Breast epithelium (tissue), 4 donors: Measurements from ENCODE around the gene ANKRD33. TPM values are rescaled to one million over a fixed set of nuclear protein-coding genes. Genes with fewer than 3 reads are reported as not detected.

Experiments
- DNase-seq, 2 donors: peaks; one replicate each; pipeline ENCODE4 v3.0.0-alpha.2; 2019; ENCODE audit warnings: low spot score in 2 of 2
- H3K27ac ChIP-seq, 2 donors: fragments of 200-600 bp; sonication (generic) in 1 of 2; one replicate each; pipeline ENCODE4 v1.5.1; 2016 to 2019; ENCODE audit warnings: mild to moderate bottlenecking in 1 of 2
- H3K27me3 ChIP-seq, 2 donors: fragments of 200-600 bp; sonication (generic) in 1 of 2; one replicate each; pipeline versions ENCODE4 v1.5.1 to v1.6.0; 2017 to 2019; ENCODE audit warnings: control low read depth in 1 of 2, mild to moderate bottlenecking in 1 of 2
- H3K36me3 ChIP-seq: fragments of 200-600 bp; one replicate; pipeline ENCODE4 v1.5.1; 2019
- H3K4me1 ChIP-seq, 2 donors: fragments of 200-600 bp; sonication (generic); one replicate each; pipeline ENCODE4 v1.5.1; 2016 to 2019; ENCODE audit warnings: control low read depth in 1 of 2
- H3K4me3 ChIP-seq, 3 donors: fragments of 200-600 bp; sonication (generic); 1 replicate in 2 of 3; 2 replicates in 1 of 3; pipeline ENCODE4 v1.5.1; 2016 to 2019; ENCODE audit warnings: mild to moderate bottlenecking in 3 of 3, moderate library complexity in 2 of 3
- H3K9me3 ChIP-seq, 2 donors: fragments of 200-600 bp; sonication (generic) in 1 of 2; one replicate each; pipeline ENCODE4 v1.5.1; 2016 to 2019; ENCODE audit warnings: control low read depth in 1 of 2
- POLR2A ChIP-seq: fragments of 450-650 bp; IDR thresholded peaks from one replicate; pipeline ENCODE4 v1.6.1; 2016; ENCODE audit warnings: antibody characterized with exemption, mild to moderate bottlenecking, moderate library complexity
- POLR2AphosphoS5 ChIP-seq, 3 donors: sonication (generic); formaldehyde crosslinking; IDR thresholded peaks; one replicate each; pipeline ENCODE4 v1.6.1; 2017; ENCODE audit warnings: antibody characterized with exemption in 3 of 3
- intact Hi-C: fragments of 100-400 bp; cut with DNase I; formaldehyde crosslinking; loops from one replicate; pipeline ENCODE4 v1.15.1; 2023; ENCODE audit warnings: low total_unique reads
- total RNA-seq, 3 donors: library from RNA; depleted of rRNA; stranded (reverse); fragments of >200 nt; gene quantifications; one replicate each; pipeline ENCODE4 v1.1.0, GENCODE V29; 2016
- TF ChIP-seq, protein P1 (sequence below), 3 donors: fragments of 450-650 bp; IDR thresholded peaks; one replicate each; pipeline ENCODE4 v1.5.1; 2016 to 2017; ENCODE audit warnings: antibody characterized with exemption in 3 of 3, mild to moderate bottlenecking in 3 of 3, moderate library complexity in 3 of 3

ANKRD33 gene
- total RNA-seq, 3 donors from 2014 or later, result not detected

DNA sequence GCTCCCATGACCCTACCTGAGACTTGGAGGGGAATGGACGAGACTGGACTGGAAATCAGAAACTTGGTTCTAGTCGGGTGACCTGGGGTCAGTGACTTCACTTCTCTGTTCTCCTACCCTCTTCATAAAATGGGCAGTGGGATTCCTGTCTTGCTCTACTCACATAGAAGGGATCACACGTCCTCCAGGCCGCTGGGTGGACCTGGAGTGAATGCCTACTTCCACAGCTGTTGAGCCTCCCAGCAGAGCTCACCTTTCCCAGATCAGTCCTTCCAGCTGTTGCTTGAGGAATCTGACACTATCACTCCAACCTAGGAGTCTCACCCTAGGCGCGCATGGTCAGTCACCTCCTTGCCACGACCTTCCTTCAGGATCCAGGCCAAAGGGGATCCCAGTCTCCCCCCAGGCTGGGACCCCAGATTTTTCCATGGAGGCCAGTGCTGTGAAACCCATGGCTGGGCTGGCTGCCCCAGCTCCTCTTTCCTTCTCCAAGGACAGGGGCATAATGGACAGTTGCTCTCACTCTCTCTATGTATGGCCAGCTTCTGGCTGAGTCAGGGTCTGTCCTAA lies 20.0 kb downstream of the ANKRD33 start:
- Histone ChIP-seq H3K27me3 (no peaks in the 10 kb centered on the region), H3K4me3 (peak overlapping the region; percentile 64 to 91 (median 69)), H3K4me1 (peaks cover 0 to 14% of the 10 kb centered on the region in 2 donors), H3K36me3 (no peaks in the 10 kb centered on the region), H3K9me3 (no peaks in the 10 kb centered on the region), H3K27ac (peak overlapping the region; percentile 85 to 97)
- TF ChIP-seq POLR2A, result no peak
- TF ChIP-seq, protein P1, sequence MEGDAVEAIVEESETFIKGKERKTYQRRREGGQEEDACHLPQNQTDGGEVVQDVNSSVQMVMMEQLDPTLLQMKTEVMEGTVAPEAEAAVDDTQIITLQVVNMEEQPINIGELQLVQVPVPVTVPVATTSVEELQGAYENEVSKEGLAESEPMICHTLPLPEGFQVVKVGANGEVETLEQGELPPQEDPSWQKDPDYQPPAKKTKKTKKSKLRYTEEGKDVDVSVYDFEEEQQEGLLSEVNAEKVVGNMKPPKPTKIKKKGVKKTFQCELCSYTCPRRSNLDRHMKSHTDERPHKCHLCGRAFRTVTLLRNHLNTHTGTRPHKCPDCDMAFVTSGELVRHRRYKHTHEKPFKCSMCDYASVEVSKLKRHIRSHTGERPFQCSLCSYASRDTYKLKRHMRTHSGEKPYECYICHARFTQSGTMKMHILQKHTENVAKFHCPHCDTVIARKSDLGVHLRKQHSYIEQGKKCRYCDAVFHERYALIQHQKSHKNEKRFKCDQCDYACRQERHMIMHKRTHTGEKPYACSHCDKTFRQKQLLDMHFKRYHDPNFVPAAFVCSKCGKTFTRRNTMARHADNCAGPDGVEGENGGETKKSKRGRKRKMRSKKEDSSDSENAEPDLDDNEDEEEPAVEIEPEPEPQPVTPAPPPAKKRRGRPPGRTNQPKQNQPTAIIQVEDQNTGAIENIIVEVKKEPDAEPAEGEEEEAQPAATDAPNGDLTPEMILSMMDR (IDR thresholded peaks at IDR 0.05), result no peak
- no peak for TF ChIP-seq POLR2AphosphoS5 (IDR thresholded peaks at IDR 0.05)
- no peak for DNase-seq
- intact Hi-C loops, result no loop called here

DNA sequence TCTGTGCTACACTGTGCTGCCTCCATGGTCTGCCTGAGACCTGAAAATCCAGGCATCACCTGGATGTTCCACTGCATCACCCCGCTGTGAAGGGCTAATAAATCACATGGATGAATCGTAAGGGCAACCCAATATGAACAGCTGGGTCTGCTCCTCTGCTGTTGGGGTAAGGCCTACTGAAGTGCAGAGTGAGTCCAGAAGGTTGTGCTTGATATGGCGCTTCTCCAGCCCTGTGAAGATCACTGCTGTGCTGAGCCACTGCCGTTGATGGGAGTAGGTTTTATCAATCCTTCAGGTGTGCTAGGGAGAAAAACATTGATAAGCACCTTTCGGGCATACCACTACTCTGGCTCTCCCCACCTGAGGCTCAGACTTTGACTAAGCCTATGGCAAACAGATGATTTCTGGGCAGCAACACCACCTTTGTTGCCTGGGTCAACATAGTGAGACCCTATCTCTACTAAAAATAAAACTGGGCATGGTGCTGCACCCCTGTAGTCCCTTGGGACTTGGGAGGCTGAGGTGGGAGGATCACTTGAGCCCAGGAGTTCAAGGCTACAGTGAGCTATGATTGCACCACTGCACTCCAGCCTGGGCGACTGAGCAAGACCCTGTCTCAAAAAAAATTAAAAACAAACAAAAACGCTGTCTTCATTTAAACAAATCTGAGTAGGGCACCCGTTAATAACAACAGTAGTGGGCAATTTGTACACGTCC lies 21.1 kb downstream of the ANKRD33 start:
- H3K4me3 ChIP-seq, result peak overlapping the region in 2 of 3 donors; percentile 69 to 91
- H3K36me3 ChIP-seq, result no peaks in the 10 kb centered on the region
- no peaks in the 10 kb centered on the region for H3K27me3 ChIP-seq
- TF ChIP-seq POLR2A (no peak), POLR2AphosphoS5 (IDR thresholded peaks at IDR 0.05) (no peak)
- TF ChIP-seq, protein P1 (IDR thresholded peaks at IDR 0.05), result no peak
- peak in 1 of 2 donors; percentile 20 for DNase-seq
- intact Hi-C loops, result no loop called here
- H3K4me1 ChIP-seq, result peaks cover 0 to 14% of the 10 kb centered on the region in 2 donors
- no peaks in the 10 kb centered on the region for H3K9me3 ChIP-seq
- H3K27ac ChIP-seq, result peak overlapping the region; percentile 11 to 84

DNA sequence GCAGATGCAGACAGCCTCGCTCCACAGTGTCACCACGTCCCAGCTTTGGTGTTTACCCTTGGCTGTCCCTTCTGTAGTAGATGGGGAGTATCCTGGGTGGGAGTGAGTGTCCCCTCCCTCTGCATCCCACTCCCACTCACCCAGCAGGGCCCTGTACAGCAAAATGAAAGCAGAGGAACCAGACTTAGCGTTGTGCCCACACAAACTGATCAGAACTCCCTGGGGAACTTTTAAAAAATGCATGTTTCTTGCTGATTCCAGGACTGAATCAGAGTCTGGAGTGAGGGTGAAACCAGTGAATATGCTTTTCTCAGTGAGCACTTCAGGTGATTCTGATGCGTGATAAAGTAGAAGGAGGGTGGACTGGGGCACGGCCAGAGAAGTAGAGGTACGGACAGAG lies 22.3 kb downstream of the ANKRD33 start:
- Histone ChIP-seq H3K4me1 (peaks cover 0 to 14% of the 10 kb centered on the region in 2 donors), H3K27me3 (no peaks in the 10 kb centered on the region), H3K9me3 (no peaks in the 10 kb centered on the region), H3K4me3 (peak overlapping the region in 1 of 3 donors; percentile 91), H3K36me3 (no peaks in the 10 kb centered on the region), H3K27ac (peak overlapping the region; percentile 42 to 84)
- no peak for TF ChIP-seq POLR2A
- TF ChIP-seq, protein P1 (IDR thresholded peaks at IDR 0.05), result no peak
- TF ChIP-seq POLR2AphosphoS5 (IDR thresholded peaks at IDR 0.05), result no peak
- intact Hi-C loops, result no loop called here
- DNase-seq, result peak in 1 of 2 donors; percentile 1

DNA sequence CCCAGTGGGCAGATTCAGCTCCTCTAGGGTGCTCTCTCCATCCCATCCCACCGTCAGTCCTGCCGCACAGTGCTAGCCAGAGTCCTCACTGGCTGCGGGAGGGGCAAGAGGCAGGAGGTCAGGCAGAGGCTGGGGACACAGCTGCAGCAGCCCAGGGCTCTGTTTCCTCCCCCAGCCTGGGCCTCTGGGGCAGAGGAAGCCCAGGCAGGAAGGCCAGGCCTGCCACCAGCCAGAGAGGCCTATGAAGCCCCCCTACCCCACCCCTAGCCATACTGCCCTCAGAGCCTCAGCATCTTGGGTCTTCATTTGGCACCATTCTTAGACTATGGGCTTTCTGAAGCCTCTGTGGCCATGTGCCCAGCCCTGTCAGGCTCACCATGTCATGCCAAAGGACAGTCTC lies 22.8 kb downstream of the ANKRD33 start:
- no peak for TF ChIP-seq POLR2AphosphoS5 (IDR thresholded peaks at IDR 0.05)
- TF ChIP-seq, protein P1 (IDR thresholded peaks at IDR 0.05), result no peak
- TF ChIP-seq POLR2A, result no peak
- no peaks in the 10 kb centered on the region for H3K9me3 ChIP-seq
- no peak for DNase-seq
- H3K27ac ChIP-seq, result peak overlapping the region; percentile 42 to 84
- intact Hi-C loops, result no loop called here
- H3K4me3 ChIP-seq, result peak overlapping the region in 1 of 3 donors; percentile 91
- peaks cover 0 to 14% of the 10 kb centered on the region in 2 donors for H3K4me1 ChIP-seq
- H3K36me3 ChIP-seq, result no peaks in the 10 kb centered on the region
- no peaks in the 10 kb centered on the region for H3K27me3 ChIP-seq

DNA sequence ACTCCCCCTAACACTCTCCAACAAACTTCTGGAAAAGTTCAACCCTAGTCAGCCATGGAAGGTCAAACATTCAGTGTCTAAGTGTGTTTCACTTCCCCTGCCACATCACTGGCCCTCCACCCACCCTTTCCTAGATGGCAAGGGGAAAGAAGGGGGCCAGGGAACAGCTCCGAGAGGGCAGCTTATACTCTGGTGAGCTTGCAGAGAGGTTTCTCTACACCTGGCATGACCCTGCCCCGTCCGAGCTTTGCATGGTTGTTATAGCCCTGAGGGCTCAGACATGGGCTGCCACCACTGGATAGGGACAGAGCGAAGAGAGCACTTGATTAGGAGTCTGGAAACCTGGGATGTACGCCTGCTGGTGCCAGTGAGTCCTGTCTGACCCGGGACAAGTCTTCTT lies 23.4 kb downstream of the ANKRD33 start:
- Histone ChIP-seq H3K9me3 (no peaks in the 10 kb centered on the region), H3K27me3 (no peaks in the 10 kb centered on the region), H3K36me3 (no peaks in the 10 kb centered on the region), H3K4me3 (peak overlapping the region in 1 of 3 donors; percentile 91), H3K4me1 (peaks cover 0 to 14% of the 10 kb centered on the region in 2 donors), H3K27ac (peak overlapping the region in 1 of 2 donors; percentile 84)
- intact Hi-C loops, result no loop called here
- TF ChIP-seq, protein P1 (IDR thresholded peaks at IDR 0.05), result no peak
- no peak for TF ChIP-seq POLR2A
- TF ChIP-seq POLR2AphosphoS5 (IDR thresholded peaks at IDR 0.05), result no peak
- DNase-seq, result no peak
